ENCODE data around the gene USH1C. TPM values are rescaled to one million over a fixed set of nuclear protein-coding genes. Genes with fewer than 3 reads are reported as not detected.

The USH1C gene
- polyA plus RNA-seq (2013, experiment 1 of 2; ENCODE audit: insufficient read length) = not detected
- not detected for polyA plus RNA-seq (2013, experiment 2 of 2; ENCODE audit: insufficient read length)

DNA sequence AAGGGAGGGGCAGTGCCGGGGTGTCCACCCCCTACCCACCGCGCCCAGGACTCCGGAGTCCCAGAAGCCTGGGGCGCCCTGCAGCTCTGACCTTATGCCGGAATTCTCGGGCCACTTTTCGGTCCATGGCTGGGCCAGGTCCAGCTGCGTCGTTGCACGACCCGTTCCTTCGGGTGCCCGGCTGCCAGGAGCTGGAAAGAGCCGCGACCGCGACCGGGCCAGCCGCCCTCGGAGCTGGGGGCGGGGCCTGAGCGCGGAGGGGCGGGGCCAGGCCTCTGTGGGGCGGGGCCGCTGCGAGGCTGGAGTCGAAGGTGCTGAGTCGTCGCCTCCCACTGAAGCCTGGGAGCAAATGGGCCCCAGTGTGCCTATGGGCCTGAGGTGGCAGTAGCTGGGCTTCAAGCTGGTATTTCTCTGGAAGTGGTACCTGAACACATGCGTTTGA, at the start of gene USH1C:
Gene USH1C, minus strand, starts transcription at position 236 of the 442 bp plus-strand sequence. Its CDS starts 109 bp downstream, at position 127.
- no peak for DNase-seq

DNA sequence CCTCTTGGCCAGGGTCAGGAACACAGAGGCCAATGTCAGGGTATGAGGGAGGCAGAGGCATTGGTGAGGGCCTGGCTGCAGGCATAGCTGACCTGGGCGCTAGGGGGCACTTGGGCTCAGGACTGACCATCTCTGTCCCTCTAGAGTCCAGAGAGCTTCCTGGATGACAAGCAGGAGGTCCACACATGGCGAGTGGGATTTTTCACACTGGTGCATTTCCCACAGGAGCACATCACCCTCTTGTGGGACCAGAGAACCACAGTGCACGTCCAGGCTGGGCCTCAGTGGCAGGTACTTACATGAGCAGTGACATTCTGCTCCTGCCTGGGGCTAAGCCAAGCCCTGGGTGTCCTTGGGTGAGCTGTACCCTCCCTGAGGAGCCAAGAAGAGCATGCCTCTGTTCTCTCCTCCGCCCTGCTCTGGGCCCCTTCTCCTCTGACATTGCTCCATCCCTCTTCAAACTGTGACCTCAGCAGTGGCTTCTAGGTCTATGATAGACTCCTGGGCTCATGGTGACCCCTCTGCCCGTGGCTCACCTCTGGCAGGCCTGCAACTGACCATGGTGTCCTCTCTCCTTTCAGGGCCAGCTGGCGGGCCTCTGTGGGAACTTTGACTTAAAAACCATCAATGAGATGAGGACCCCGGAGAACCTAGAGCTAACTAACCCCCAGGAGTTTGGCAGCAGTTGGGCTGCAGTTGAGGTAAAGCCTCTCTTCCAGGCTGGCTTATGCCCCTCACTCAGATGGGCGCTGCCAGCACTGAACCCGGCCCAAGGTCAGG, 49.4 kb upstream of the USH1C start:
- DNase-seq = no peak

DNA sequence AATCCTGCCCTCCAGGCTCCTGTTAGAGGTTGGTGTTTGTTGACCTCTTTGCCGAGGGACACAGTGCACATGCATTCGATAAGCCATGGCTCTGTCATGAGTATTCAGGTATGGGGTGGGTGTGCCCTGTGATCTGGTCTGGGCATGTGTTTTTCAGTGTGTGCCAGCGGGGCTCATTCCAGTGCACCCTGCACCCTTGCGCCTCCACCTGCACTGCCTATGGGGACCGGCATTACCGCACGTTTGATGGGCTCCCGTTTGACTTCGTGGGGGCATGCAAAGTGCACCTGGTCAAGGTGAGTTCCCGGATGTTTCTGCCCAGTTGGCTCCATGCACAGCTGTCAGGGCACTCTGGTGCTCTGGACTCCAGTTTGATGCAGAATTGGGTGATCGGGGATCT, 47.1 kb upstream of the USH1C start:
- no peak for DNase-seq

GRCh38 chr11:17590463-17590862, 46.2 kb upstream of the USH1C start:
- DNase-seq = no peak

DNA sequence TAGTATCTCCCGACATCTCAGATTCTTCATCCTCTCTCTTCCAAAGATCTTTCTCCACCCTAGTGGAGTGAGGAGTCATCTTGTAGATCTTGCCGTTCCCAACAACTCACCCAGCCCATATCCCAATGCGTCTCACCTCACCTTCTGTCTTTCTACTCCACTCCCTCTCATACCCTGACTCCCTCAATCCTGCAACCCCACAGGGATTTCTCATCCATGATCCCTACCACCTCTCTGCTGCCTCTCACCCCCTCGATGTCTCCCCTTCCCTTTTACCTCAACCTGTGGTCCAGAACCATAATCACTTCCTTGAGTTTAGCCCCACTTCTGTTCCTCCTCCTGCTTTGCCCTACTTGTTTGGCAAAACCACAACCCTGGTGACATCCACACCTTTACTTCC, 44.5 kb upstream of the USH1C start:
- DNase-seq = no peak

DNA sequence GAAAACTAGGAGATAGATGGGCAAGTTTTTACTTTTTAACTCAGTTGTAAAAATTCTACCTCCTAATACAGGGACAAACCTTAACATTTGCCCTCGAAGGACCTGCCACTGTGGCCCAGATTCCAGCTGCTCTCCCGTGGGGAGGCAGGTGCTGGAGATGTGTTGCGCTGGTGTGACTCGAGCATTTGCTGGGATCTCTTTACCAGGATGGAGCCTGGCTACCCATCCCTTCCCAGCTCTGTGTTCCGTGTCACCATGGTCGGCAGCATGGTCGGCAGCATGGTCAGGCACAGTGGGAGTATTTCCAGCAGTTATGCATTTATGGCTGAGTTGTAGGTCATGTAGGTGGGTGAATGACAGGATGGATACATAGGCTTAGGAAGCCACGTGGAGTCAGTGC, 44.0 kb upstream of the USH1C start:
- no peak for DNase-seq

GRCh38 chr11:17585911-17586695, 41.9 kb upstream of the USH1C start:
- DNase-seq = no peak

DNA sequence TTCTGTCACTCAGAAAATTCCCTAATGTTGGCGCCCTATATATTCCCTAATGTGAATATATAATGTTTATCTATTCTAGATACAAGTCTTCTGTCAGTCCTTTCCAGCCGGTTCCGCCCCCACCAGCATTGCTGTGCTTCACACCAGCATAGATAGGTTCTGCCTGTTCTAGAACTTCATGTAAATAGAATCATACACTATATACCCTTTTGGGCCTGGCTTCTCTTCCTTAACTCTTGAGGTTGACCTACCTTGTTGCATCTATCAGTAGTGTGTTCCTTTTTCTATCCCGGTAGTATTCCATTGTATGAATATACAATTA, 37.5 kb upstream of the USH1C start:
- no peak for DNase-seq

GRCh38 chr11:17581036-17581731, 37.0 kb upstream of the USH1C start:
- no peak for DNase-seq

- no peak for DNase-seq
Observed at GRCh38 chr11:17580271-17580670, 36.1 kb upstream of the USH1C start.

DNA sequence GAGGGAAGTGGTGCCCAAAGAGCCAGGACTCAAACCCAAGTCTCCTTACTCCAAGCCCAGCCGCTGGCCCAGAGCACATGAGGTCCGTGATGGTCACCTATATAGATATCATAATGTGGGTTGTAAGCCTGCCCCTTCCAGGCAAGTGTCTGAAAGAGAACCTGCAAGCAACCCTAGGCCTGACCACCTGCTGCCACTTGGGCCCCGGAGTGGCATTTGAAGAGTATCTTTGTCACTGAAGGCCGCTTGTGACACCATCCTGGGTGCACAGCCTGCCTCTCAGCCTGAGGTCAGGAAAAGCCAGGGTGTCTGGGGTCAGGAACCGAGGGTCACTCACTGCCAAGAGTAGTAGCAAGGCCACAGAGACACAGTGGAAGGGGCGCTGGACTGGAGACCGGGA, 35.2 kb upstream of the USH1C start:
- no peak for DNase-seq

- DNase-seq = no peak
Observed at GRCh38 chr11:17578958-17579357, 34.7 kb upstream of the USH1C start.

- no peak for DNase-seq
Observed at GRCh38 chr11:17578296-17578695, 34.1 kb upstream of the USH1C start.

- no peak for DNase-seq
Observed at GRCh38 chr11:17575431-17576425, 31.5 kb upstream of the USH1C start.

GRCh38 chr11:17574141-17575091, 30.2 kb upstream of the USH1C start:
- no peak for DNase-seq

DNA sequence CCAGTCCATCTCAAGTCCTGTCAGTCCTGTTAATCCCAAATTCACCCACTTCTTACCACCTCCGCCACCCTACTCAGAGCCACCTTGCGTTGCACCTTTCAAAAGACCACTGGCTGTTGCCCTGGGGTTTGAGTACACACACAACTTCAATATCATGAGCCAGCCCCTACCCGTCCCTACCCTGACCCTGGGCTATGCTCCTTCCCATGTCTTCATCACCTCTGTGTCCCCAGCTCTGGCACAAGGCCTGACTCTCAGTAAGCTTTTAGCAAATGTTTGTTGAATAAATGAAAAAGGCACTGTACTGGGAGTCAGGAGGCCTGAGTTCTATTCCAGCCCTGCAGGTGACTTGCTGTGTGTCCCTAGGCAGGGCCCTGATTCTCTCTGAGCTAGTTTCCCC, 29.3 kb upstream of the USH1C start:
- DNase-seq = no peak

DNA sequence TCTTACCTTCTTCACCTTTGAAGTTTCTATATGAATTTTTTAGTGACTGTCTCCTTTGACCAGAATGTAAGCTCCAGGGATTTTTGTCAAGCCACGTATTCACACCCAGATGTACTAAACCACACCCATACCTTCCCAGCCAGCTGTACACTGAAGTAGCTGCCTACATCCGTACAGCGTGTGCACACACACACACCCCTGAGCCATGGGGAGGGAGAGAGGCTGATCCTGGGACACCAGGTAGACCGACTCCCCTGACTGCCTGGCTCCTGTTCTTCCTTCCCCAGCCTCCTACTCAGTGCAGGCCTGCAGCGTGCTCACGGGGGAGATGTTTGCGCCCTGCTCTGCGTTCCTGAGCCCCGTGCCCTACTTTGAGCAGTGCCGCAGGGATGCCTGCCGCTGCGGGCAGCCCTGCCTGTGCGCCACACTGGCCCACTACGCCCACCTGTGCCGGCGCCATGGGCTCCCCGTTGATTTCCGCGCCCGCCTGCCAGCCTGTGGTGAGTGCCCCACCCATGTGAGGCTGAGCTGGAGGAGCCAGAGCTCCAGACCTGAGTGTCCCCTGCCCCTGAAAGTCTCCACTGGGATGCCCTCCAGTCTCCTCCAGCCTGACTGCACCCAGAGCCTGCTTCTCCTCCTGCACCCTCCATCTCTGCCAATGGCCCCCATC, 28.7 kb upstream of the USH1C start:
- no peak for DNase-seq

GRCh38 chr11:17572359-17572690, 28.1 kb upstream of the USH1C start:
- DNase-seq = no peak

- DNase-seq = no peak
Observed at GRCh38 chr11:17571431-17572358, 27.5 kb upstream of the USH1C start.
